ENCODE results near the gene SRRM4. TPM values are rescaled to one million over a fixed set of nuclear protein-coding genes. Genes with fewer than 3 reads are reported as not detected.

The SRRM4 gene
- total RNA-seq, 1 donor from 2014 or later, result 0.10 TPM

DNA sequence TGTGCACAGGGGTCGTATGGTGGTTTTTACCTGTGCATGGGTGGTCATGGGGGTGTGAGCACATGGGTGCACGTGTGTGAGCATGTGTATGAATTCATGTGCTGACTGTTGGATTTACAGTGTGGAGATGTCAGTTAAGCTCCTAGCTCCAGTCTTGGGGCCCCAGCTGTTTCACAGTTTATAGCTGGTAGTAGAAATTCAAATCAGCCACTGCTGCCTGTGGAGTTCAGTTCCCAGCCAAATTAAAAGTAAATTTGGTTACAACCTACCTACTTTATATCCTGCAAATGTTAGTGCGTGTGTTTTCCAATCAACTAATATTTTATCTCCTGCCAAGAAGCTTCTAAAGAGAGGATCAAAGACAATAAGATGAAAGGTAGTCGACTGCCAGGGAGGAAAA, 141.4 kb downstream of the SRRM4 start:
- DNase-seq, result no peak

DNA sequence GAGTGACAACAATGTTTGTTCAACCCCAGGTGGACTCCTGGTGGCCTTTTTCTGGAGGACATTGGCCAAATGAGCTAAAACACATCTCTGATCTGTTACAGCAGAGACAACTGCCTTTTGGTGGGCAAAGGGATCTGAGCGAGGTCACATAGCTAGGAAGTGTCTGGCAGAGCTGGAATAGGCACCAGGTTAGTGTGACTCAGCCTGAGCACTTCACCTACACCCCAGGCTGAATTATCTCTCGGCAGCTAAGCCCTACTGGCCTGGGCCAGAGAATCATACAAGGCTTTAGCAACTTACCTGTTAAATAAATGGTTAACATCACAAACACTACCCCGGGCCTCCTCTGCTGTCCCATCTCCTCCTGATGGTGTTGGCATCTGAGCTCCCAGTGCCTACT, 147.2 kb downstream of the SRRM4 start:
- no peak for DNase-seq

DNA sequence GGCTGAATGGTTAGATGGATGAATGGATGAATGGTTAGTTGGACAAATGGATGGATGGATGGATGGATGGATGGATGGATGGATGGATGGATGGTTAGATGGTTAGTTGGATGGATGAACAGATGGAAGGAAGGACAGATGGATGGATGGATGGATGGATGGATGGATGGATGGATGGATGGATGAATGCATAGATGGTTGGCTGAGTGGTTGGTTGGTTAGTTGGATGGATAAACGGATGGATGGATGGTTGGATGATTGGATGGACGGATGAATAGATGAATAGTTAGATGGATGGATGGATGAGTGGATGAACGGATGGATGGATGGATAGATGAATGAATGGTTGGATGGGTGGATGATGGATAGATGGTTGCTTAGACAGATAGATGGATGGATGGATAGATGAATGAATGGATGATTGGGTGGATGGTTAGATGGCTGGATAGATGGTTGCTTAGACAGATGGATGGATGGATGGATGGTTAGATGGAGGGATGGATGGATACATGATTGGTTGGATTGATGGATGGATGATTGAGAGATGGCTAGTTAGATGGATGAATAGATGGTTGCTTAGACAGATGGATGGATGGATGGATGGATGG, 148.6 kb downstream of the SRRM4 start:
- no peak for DNase-seq

DNA sequence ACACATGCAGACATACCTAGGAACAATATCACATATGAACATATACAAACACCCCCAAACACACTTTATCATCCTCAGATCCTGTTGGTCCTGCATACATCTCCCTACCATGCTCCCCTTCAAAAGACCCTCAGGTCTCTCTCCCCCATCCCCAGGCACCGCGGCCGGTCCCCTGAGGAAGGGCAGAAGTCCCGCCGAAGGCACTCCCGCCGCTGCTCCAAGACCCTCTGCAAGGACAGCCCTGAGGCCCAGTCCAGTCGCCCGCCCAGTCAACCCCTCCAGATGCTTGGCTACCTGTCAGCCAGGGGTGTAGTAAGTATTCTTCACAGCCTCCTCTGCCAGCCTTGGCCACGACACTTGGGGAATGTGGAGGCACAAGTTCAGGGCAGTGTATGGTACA, 149.2 kb downstream of the SRRM4 start:
- DNase-seq, result no peak

DNA sequence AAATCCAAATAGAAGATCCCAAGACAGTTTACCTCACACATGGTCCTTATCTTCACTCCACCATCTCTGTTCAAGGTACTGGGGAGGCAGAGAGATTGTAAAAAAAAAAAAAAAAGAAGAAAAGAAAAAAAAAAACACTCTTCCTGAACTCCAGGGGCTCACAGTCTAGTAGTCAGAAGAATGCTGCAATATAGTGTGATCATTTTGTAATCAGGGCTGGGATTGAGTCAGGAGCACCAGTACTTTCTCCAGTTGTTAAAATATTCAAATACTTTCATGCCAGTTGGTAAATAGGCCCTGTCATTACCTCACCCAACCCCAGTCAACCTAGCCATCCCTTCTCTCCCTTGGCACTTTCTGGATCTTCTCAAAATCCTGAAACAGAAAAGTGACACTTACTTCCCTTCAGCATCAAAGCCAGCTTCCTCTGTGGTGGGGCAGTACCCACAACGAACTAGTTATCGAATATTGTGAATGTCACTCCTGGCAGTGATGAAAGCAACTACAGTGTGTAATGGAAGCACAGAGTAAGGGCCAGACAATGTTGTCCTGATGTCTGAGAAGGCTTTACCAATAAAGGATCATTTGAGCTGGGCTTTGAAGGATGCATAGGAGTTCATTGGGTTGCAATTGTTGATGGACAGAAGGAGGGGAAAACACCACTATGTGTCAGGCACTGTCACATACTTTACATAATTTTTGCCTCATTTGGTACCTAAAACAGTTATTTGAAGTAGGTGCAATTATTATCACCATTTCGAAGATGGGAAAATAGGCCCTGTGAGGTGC, 153.1 kb downstream of the SRRM4 start:
- no peak for DNase-seq

DNA sequence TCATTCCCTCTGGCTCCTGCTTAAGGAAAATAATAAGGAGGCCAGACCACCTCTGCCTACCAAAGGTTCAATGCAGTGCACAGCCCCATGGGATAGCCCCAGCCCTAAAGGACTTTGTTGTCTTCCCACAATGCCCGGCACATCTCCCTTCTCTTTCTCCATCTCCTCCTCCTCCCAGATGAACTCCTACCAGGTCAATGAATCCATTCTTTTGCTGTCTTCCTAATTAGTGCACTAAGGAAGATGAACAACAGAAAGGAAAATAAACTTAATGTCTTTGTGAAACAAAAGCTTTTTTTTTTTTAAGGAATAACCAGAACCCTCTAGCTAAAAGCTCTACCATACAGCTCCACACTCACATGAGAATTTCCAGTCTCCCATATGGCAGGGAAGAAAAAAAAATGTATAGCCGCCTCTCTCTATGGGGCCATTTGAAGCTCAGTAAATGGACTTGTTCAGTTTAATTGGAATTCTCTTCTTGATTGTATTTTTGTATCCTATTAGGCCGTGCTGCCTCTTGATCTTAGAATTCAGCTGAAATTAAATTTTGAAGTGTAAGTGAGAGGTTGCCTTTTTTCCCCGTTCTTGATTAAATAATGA, 155.6 kb downstream of the SRRM4 start:
- DNase-seq, result no peak

DNA sequence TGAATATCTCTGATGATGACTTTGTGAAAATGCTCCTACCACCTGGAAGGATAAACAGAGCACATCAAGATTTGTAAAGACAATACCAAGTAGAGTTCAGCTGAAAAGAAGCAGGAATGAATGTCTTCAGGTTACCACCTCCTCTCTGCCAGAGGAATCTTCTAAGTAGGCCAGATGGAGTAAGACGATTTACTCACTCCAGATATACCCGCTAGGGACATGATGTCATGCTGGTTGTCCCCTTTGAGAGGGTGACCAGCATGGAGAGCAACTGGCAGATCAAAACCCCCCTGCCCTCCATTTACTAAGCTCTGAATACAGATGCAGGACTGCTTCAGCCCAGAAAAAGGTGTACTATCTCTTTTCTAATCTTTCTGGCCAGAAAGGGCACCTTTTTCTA, 158.1 kb downstream of the SRRM4 start:
- no peak for DNase-seq

DNA sequence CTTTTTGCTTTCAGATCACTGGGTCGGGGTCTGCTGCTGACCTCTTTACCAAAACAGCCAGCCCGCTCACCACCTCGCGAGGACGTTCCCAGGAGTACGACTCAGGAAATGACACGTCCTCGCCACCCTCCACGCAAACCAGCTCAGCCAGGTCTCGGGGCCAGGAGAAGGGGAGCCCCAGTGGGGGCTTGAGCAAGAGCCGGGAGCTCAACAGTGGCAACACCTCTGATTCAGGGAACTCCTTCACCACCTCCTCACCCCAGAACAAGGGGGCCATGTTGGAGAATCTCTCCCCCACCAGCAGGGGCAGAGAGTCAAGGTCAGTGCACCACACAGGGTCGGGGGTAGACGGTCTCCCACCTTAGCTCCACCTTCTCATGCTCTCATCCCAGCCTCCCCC, 164.0 kb downstream of the SRRM4 start:
- DNase-seq, result no peak

DNA sequence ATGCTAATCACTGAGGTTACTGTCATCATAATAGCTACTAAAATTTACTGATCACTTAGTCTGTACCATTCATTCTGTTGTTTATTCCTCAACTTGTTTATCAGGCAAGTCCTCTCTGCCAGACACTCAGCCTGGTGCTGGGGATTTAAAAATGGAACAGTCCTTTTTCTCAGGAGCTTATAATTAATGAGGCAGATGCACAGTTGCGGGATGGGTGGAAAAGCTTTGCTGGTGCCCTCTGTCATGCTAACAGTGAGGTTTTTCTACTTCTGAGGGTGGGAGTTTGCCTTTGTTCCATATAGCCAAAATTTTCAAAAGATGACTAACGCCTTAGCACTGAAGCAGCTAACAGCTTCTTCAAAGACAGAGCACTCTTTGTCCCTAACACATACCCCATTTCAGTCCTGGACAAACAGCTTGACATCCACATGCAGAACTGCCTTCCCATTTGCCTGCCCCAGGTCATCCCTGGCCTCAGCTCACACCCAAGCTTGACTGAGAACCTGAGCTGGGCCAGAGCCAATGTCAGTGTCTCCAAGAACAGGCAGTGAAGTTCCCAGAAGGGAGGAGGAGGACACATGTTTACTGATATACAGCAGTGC, 166.6 kb downstream of the SRRM4 start:
- DNase-seq, result no peak

DNA sequence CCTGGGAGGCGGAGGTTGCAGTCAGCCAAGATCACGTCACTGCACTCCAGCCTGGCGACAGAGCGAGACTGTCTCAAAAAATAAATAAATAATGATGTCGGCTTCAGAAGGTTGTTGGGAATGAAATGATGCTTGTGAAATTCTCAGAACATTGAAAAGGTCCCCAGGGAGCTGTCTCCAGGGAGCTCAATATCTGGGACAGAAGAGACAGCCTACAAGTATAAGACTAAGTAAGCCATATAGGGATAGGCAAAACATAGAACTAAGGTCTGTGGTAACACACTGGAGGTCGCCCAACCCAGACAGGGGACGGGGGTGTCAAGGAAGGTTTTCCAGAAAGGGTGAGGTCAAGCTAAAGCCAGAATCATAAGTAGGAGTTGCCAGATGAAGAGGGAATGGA, 167.9 kb downstream of the SRRM4 start:
- no peak for DNase-seq

DNA sequence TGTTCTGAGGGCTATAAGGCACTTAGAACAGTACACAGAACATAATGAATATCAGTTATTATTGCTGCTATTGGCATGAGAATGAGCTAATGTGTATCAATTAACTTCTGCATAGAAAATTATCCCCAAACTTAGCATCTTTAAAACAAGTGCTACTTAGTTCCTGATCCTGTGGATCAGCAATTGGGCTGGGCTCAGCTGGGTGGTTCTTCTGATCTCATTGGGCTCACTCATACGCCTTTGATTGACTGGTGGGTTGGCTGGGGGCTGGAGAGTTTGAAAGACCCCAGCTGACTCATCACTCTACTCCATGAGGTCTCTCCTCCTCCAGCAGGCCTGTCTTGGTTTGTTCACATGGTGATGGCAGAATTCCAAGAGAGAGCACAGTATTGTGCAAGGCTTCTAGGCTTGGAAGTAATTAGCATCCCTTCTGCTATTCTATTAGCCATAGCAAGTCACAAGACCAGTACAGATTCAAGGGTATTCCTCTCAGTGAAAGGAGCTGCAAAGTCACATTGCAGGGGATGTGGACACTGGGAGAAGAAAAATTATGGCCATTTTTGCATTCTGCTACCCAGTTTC, 170.2 kb downstream of the SRRM4 start:
- DNase-seq, result no peak

DNA sequence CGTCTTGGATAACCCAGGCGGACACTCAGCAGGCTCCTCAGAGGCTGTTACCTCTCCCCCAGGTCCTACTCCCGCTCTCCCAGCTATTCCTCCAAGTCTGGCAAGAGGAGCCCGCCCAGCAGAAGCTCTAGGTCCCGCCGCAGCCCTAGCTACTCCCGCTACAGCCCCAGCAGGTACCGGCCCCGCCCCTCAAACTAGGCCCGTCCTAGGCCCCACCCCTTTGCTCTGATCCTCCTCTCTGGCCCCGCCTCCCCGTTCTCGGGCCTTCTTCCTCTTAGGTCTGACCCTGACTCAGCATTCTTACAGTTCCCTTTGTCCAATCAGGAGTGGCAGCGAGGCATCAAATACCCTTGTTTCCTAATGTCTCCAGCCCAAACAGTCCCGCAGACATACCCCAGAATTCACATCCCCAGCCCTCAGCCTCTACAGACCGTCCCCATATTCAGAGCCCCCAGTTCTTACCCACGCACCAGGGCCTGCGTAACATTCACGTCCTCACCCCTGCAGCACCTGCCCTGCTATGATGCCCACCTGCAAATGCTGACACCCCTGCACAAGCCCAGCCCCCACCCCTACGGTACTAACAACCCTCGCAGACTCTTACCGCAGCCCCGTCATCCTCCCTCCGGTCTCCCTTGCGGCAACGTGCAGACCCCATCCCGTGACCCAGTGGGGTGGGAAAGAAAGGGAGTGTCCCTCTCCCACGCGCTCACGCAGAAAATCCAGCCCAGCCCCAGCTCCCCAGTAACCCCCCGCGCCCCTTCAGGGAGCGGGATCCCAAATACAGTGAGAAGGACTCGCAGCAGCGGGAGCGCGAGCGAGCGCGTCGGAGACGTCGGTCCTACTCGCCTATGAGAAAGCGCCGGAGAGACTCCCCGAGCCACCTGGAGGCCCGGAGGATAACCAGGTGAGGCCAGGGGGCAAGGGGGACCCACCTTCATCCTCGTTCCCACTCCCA, 172.4 kb downstream of the SRRM4 start:
- DNase-seq, result no peak

DNA sequence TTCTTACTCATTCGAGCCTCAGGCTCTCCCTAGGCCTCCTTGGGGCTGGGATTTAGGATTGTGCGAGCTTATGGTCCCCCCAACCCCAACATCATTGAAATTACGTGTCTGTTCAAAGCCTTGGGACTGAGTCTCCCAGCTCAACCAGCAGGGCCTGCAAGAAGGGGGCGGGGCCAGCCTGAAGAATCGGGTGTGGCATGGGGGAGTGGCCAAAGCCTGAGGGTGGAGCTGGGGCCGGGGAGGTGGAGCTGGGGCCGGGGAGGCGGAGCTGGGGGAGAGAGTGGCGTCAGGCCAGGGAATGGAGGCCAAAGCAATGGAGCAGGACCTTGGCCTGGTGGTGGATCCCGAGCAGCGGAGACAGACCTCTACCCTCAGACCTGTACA, 173.1 kb downstream of the SRRM4 start:
- DNase-seq, result no peak

DNA sequence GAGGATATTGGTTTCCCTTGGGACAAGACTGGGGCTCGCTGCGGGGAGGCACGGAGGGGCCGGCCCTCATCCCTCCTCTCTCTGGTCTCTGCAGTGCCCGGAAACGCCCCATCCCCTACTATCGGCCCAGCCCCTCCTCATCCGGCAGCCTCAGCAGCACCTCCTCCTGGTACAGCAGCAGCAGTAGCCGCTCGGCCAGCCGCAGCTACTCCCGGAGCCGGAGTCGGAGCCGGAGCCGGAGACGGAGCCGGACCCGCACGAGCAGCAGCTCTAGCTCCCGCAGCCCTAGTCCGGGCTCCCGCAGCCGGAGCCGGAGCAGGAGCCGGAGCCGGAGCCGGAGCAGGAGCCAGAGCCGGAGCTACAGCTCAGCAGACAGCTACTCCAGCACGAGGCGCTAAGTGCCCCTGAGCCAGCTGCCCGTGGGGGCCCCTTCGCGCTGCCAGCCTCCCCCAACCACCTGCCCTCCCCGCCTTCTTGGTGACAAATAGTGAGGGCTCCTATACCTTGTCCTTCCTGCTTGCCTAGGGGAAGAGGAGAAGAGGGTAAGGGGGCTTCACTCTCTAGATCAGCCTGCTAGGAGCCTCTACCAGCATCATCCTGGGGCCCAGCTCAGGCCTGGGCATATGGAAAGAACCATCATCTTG, 175.2 kb downstream of the SRRM4 start:
- no peak for DNase-seq

DNA sequence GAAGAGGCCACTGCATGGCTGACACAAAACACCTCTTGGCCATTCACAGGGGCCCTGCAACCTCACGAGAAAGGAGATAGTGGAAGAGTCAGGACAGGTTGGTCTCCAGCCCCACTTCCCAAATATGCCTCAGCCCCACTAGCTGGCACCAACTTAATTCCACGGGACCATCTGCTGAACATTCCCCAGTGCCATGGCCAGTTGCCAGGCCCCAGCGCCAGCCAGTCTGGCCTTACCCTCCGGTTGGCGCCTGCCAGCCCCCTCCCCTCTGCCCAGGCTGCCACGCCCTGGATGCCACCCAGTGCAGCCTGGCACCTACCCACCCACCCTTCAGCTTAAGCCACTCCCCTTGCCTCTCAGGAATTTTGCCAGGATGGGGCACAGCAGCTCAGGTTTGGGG, 176.2 kb downstream of the SRRM4 start:
- DNase-seq, result no peak

DNA sequence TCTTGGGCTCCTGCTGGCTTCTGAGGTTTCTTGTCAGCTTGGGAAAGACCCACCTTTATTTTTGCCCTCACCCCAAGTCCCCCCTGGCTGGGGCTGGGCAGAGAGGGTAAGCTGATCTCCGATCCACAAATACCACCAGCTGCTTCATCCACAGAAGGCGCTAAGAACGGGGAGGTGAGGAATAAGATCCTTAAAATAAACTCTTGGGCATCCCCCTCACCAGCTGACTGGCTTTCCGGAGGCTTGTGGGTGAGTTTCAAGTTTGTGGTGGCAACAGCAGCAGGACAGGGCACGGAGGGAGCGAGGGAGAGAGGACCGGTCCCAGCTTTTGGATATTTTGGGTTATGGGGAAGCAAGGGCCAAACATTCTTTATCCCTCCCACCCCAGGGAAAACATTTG, 176.6 kb downstream of the SRRM4 start:
- no peak for DNase-seq

DNA sequence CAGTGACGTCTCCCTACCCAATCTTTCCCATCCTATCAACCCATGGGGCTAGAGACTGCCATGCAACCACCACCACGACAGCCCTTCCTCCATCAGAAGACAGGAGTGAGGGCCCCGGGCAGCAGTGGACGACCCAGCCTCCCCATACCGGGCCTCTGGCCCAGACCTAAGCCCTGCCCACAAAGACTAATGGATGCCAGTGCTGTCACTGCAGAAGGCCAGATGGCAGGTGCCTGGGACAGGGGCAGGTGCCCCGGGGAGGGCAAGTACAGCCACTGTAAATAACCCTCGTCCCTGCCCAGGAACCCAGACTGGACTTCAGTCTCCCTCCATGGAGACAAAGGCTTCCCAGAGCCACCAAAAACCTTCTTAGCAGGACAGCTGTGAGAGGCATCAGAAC, 177.1 kb downstream of the SRRM4 start:
- no peak for DNase-seq

DNA sequence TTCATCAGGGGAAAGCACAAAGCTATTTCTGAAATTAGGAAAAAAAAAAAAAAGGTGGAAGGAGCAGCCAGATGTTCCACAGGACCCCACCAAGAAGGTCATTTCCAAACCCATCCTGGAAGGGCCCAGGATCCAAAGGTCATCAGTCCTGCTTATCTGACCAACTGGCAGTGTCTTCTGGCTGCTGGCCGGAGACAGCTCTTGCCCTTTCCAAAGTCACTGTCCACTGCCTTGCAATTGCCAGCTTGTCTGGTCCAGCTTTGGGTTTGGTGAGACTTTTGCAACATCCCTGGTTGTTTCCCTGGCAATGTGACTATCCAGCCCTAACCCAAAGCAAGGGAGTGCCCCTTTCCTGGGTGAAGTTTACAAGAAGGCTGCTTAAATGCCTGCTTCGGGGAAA, 178.5 kb downstream of the SRRM4 start:
- no peak for DNase-seq

DNA sequence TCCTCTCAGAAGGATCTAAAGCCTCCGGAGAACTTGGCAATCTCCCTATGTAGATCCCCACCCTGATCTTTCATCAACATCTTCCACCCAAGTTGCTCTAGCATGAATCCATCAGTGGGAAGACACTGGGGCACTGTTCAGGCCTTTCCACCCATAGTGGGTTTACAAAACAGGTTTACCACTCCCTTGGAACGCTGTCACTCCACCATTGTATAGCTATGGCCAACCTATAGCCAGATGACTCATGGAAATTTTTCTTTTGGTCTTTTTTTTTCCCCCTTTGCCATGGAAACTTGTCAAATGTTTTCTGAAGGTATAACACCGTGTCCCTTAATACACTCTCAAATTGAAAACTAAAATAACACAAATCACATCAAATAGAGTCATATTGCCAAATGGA, 186.6 kb downstream of the SRRM4 start:
- DNase-seq, result no peak

DNA sequence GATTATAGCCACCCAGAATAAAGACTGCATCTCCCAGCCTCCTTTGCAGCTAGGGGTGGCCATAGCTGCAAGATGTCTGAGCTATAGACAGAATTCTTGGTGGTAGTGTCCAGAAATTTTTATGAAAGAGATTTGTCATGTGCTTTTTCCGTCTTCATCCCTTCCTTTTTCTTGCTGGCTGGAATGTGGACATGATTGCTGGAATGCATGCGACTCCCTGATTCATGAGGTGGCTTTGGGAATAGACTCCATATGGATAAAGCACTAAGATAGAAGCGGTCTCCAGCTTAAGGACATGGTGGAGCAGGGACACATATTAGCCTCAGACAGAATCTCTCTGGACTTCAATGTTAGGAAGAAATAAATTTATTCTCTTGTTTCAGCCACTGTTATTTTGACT, 187.4 kb downstream of the SRRM4 start:
- DNase-seq, result no peak

DNA sequence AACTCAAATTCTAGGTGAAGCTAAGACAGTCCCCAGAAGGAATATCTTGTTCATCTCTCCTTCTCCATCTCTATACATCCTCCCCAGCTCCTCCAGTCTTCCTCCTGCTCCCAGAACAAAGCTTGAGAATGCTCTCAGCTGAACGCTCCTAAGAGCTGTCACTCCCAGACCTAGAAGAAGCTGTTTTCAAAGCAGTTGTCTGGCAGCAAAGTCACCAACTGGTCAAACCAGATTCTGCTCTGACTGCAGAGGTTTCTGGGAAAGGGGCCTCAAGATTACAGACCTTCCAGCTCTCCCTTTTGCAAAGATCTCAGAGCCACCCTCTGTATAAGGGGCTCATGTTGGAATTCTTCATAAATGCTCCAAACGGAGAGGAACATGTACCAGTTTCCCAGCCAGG, 187.8 kb downstream of the SRRM4 start:
- DNase-seq, result no peak
